GM12801 (cell line): ENCODE data around the gene CHRM2.

Experiments
- TF ChIP-seq, protein P1 (sequence below): IDR thresholded peaks from one replicate; pipeline ENCODE4 v1.5.1; 2011; ENCODE audit warnings: control low read depth; ENCODE audit not compliant: insufficient read length; ENCODE audit errors: extremely low read depth

The CHRM2 gene

DNA sequence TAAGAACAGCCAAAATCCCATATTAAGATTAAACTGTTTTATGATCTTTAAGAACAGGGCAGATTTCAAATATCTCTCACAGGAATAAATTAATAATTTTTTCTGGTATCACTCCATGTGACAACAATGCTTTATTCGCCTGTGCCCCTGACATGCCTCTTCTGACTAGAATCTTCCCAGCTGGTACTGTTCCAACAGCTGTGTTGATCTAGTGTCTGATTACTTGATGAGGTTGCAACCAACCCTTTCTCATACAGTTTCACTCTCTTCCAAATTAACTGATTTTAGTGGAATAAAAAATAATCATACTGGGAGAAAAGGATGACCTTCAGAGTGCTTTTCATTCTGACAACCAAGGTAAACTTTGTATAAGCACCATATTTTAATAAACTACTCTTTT lies 151.9 kb downstream of the CHRM2 start:
- TF ChIP-seq, protein P1, sequence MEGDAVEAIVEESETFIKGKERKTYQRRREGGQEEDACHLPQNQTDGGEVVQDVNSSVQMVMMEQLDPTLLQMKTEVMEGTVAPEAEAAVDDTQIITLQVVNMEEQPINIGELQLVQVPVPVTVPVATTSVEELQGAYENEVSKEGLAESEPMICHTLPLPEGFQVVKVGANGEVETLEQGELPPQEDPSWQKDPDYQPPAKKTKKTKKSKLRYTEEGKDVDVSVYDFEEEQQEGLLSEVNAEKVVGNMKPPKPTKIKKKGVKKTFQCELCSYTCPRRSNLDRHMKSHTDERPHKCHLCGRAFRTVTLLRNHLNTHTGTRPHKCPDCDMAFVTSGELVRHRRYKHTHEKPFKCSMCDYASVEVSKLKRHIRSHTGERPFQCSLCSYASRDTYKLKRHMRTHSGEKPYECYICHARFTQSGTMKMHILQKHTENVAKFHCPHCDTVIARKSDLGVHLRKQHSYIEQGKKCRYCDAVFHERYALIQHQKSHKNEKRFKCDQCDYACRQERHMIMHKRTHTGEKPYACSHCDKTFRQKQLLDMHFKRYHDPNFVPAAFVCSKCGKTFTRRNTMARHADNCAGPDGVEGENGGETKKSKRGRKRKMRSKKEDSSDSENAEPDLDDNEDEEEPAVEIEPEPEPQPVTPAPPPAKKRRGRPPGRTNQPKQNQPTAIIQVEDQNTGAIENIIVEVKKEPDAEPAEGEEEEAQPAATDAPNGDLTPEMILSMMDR = no peak

DNA sequence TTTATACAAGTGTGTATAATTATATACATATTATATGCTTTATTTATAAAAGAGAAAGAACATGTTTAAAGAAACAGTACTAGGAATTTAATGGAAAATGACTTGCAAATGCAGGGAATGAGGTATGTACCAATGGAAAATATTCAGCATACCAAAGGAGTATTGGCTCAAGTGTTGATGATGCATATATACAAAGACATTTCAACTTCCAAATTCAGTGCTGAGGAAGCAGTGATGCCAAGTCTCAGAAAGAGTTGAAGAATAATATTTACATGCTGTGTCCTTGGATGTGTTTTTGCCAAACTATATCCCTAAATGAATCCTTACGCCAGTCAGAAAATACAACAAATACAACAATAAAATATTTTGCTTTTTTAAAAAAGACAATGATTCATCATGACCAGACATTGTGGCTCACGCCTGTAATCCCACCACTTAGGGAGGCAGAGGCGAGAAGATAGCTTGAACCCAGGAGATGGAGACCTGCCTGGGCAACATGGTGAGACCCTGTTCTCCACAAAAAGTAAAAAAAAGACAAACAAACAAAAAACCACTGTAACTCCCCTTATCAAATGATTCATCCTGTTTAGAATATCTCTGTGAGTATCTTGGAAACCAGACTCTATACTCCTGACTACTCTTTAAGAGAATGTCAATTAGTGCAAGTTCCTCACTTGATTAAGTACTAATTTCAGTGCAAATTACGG lies 157.2 kb downstream of the CHRM2 start:
- TF ChIP-seq, protein P1 = no peak

DNA sequence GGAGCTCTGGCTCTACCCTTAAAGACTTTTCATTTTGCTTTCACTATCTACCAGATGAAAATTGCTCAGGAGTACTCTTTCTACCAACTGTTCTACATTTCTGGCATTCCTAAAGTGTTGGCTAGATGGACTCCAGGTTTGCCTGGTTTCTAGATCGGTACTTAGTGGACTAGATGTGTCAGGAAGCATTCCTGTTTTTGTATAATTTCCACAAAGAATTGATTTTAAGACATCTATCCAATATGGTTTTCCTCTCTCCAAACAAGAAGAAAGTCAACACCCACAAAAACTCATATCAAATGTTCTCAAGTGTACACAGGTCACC lies 157.7 kb downstream of the CHRM2 start:
- TF ChIP-seq, protein P1 = no peak

DNA sequence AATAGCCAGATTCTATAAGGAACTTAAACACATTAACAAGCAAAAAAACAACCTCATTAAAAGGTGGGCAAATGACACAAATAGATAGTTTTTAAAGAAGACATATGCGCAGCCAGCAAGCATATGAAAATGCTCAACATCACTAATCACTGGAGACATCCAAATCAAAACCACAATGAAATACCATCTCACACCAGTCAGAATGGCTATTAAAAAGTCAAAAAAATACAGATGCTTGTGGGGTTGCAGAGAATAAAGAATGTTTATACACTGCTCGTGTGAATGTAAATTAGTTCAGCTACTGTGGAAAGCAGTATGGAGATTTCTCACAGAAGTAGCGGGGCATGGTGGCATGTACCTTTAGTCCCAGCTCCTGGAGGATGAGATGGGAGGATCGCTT lies 164.0 kb downstream of the CHRM2 start:
- TF ChIP-seq, protein P1 = no peak

DNA sequence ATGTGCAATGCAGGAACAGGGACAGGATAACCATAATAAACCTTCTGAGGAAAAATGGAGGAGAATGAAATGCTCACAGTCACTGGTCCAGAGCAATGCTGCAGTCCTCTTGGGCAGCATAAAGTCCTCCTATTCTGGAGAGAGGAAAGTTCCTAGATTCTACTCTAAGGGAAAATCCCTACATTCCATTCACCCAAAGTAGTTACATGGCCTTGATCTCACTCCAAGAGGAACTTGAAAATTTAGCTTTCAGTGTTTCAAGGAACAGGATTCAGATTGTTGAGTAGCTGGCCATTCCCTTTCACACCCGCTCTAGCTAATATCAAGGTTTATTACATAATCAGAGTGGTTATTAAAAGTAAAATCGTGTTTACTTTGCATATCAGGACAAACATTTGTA lies 168.3 kb downstream of the CHRM2 start:
- TF ChIP-seq, protein P1 = no peak

DNA sequence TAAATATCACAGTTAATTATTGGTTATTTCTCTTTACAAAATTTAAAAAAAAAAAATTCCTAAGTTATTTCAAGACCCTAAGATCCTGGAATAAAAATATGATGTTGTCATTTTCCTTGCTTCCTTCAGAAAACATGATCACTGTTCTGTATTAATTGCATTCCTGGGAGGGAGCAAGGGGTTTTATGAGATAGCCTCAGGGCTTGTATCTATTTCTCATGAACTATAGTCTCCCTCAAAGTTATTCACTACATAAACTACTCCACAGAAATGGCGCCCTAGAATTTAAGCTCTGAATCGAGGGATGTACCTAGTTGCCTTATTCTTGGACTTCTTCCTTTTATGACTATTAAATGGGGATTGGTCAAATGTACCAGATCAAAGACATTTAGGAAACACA lies 170.3 kb downstream of the CHRM2 start:
- TF ChIP-seq, protein P1 = no peak

DNA sequence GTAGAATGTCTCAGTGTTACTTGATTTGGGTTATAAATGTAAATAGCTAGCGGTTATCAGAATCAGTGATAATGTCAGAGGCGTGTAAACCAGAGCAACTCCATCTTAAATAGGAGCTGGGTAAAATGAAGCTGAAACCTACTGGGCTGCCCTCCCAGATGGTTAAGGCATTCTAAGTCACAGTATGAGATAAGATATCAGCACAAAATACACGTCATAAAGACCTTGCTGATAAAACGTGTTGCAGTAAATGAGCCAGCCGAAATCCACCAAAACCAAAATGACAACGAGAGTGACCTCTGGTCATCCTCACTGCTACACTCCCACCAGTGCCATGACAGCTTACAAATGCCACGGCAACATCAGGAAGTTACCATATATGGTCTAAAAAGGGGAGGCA lies 172.3 kb downstream of the CHRM2 start:
- TF ChIP-seq, protein P1 = no peak
